NT2/D1 (cell line): ENCODE results near the gene KDM4B.

Source experiments
- DNase-seq: peaks from one replicate; pipeline ENCODE4 v3.0.0-alpha.2; 2011; ENCODE audit warnings: low read depth, low spot score
- H3K27me3 ChIP-seq: 2 replicates; pipeline ENCODE4 v1.6.0; 2011; ENCODE audit warnings: mild to moderate bottlenecking; ENCODE audit not compliant: insufficient read length, insufficient read depth
- H3K36me3 ChIP-seq: 2 replicates; pipeline ENCODE4 v1.6.1; 2011; ENCODE audit warnings: mild to moderate bottlenecking, low read length, mixed read lengths; ENCODE audit not compliant: insufficient read depth, insufficient read length
- H3K4me1 ChIP-seq: 2 replicates; pipeline ENCODE4 v1.5.1; 2011; ENCODE audit not compliant: insufficient read depth, insufficient read length
- H3K4me3 ChIP-seq: 2 replicates; pipeline ENCODE4 v1.5.1; 2011; ENCODE audit warnings: low read depth; ENCODE audit not compliant: insufficient read length
- H3K9ac ChIP-seq: 2 replicates; pipeline ENCODE4 v1.6.0; 2011; ENCODE audit warnings: low read depth; ENCODE audit not compliant: insufficient read length
- H3K9me3 ChIP-seq: 2 replicates; pipeline ENCODE4 v1.5.1; 2011; ENCODE audit warnings: mild to moderate bottlenecking, low read length; ENCODE audit not compliant: insufficient read depth
- SUZ12 ChIP-seq: IDR thresholded peaks from 2 replicates; pipeline ENCODE4 v1.6.1; 2011; ENCODE audit not compliant: insufficient read length, insufficient read depth; ENCODE audit errors: extremely low read depth
- YY1 ChIP-seq: IDR thresholded peaks from 2 replicates; pipeline ENCODE4 v1.6.1; 2011; ENCODE audit not compliant: insufficient read length, insufficient read depth
- ZNF274 ChIP-seq: IDR thresholded peaks from 2 replicates; pipeline ENCODE4 v1.6.1; 2011; ENCODE audit warnings: mild to moderate bottlenecking, low read depth, low read length

KDM4B gene

DNA sequence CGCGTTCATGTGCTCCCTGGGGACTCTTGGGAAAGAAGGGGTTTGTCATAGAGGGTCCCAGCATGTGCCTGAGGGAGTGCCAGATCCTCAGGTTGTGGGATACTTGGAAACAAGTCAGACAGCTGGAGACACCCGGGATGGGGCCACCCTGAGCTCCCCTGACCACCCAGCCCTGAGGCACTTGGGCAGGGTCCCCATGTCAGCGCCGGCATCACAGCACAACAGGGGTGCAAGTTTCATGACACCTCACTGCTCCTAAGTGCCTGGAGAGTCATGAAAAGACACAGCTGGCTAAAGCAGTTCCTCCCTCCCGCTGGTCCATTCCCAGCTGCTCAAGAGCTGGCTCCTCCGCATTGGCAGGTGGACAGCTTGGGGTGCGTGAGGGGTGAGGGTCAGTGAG lies 102.7 kb downstream of the KDM4B start:
- Histone ChIP-seq H3K4me1 (peaks cover 39% of the 10 kb centered on the region), H3K27me3 (no peaks in the 10 kb centered on the region), H3K36me3 (peaks cover 44% of the 10 kb centered on the region), H3K9me3 (no peaks in the 10 kb centered on the region), H3K4me3 (no peak overlapping the region), H3K9ac (no peak overlapping the region)
- DNase-seq: no peak
- TF ChIP-seq YY1: no peak
- no peak for TF ChIP-seq ZNF274
- TF ChIP-seq SUZ12: no peak

DNA sequence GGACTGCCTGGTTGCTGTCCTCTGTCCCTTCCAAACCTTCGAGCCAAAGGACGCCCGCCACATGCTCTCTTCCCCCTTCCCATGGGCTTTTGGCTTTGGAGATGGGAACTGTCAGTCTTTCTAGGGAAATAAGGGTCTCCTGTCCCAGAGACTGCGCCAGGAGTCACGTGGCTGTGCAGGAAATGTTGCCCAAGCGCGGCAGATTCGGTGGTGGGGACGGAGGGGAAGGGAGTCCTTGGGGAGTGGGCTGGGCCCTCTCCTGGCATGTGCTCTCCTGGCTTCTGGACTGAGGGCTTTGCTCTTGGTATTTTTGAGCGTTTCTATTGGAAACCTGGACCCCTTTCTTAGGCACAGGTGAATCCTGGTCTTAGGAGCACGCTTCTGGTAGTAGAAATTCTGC lies 103.2 kb downstream of the KDM4B start:
- Histone ChIP-seq H3K9me3 (no peaks in the 10 kb centered on the region), H3K9ac (no peak overlapping the region), H3K27me3 (no peaks in the 10 kb centered on the region), H3K4me1 (peaks cover 39% of the 10 kb centered on the region), H3K36me3 (peaks cover 49% of the 10 kb centered on the region), H3K4me3 (no peak overlapping the region)
- TF ChIP-seq YY1 (no peak), ZNF274 (no peak), SUZ12 (no peak)
- no peak for DNase-seq

- TF ChIP-seq SUZ12 (no peak), ZNF274 (no peak), YY1 (no peak)
- Histone ChIP-seq H3K36me3 (peaks cover 57% of the 10 kb centered on the region), H3K4me3 (no peak overlapping the region), H3K9ac (no peak overlapping the region), H3K9me3 (no peaks in the 10 kb centered on the region), H3K27me3 (no peaks in the 10 kb centered on the region), H3K4me1 (peaks cover 40% of the 10 kb centered on the region)
- peak; percentile 22 for DNase-seq
Observed at GRCh38 chr19:5073153-5073844, 104.4 kb downstream of the KDM4B start.

DNA sequence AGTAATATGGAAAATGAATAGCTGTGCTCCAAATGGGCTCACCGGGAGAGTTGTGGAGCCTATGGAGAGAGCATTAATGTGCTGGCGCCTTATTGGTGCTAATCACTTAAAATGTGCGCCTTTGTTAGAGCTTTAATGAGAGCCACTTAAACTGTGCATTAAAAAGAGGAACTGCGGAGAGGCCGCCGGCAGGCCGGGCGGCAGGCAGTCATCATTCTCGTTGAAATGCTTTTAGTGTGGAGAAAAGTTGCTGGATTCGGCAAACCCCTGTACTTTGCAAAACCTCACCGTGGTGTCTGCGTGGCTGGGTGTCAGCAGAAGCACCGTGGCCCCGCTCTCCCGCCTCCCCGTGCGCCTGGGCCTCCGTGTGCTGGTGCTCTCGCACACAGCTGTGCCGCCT lies 105.5 kb downstream of the KDM4B start:
- H3K4me1 ChIP-seq: peaks cover 40% of the 10 kb centered on the region
- no peak for DNase-seq
- no peaks in the 10 kb centered on the region for H3K27me3 ChIP-seq
- H3K9me3 ChIP-seq: no peaks in the 10 kb centered on the region
- TF ChIP-seq SUZ12 (no peak), YY1 (no peak), ZNF274 (no peak)
- no peak overlapping the region for H3K4me3 ChIP-seq
- H3K9ac ChIP-seq: peak overlapping the region; percentile 26
- peaks cover 66% of the 10 kb centered on the region for H3K36me3 ChIP-seq

- H3K9ac ChIP-seq: peak overlapping the region; percentile 61
- peaks cover 70% of the 10 kb centered on the region for H3K36me3 ChIP-seq
- no peak for DNase-seq
- H3K4me1 ChIP-seq: peaks cover 38% of the 10 kb centered on the region
- TF ChIP-seq YY1 (no peak), ZNF274 (no peak), SUZ12 (no peak)
- no peaks in the 10 kb centered on the region for H3K9me3 ChIP-seq
- no peak overlapping the region for H3K4me3 ChIP-seq
- H3K27me3 ChIP-seq: no peaks in the 10 kb centered on the region
Observed at GRCh38 chr19:5074830-5075394, 106.0 kb downstream of the KDM4B start.

- no peaks in the 10 kb centered on the region for H3K27me3 ChIP-seq
- peaks cover 35% of the 10 kb centered on the region for H3K4me1 ChIP-seq
- no peak overlapping the region for H3K4me3 ChIP-seq
- no peak for TF ChIP-seq ZNF274
- peak overlapping the region; percentile 32 for H3K9ac ChIP-seq
- no peaks in the 10 kb centered on the region for H3K9me3 ChIP-seq
- no peak for DNase-seq
- peaks cover 77% of the 10 kb centered on the region for H3K36me3 ChIP-seq
Observed at GRCh38 chr19:5075597-5075996, 106.7 kb downstream of the KDM4B start.

DNA sequence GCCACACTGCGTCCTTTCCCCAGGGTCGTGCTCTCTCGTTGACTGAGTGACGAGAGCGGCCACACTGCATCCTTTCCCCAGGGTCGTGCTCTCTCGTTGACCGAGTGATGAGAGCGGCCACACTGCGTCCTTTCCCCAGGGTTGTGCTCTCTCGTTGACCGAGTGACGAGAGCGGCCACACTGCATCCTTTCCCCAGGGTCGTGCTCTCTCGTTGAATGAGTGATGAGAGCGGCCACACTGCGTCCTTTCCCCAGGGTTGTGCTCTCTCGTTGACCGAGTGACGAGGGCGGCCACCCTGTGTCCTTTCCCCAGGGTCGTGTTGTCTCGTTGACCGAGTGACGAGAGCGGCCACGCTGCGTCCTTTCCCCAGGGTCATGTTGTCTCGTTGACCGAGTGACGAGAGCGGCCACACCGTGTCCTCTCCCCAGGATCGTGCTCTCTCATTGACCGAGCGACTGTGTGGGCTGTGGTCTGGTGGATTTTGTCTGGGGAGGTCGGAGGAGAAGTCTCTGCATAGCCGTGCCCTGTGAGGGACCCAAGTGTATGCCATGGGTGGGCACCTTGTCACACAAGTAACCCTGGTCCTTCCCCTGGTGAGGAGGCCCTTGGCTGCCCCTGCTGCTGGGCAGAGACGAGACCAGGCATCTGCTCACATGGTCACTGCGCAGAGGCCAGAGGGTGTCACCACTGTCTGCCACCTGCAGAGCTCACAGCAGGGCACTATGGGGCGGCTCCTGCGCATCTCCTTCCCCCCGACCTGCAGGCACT lies 107.7 kb downstream of the KDM4B start:
- Histone ChIP-seq H3K4me3 (no peak overlapping the region), H3K27me3 (no peaks in the 10 kb centered on the region), H3K9ac (no peak overlapping the region), H3K4me1 (peaks cover 34% of the 10 kb centered on the region), H3K9me3 (no peaks in the 10 kb centered on the region), H3K36me3 (peaks cover 79% of the 10 kb centered on the region)
- no peak for DNase-seq
- TF ChIP-seq YY1: no peak
- no peak for TF ChIP-seq SUZ12
- TF ChIP-seq ZNF274: no peak
